ENCODE results near the gene BUD31.
A peak's percentile ranks its signal among the peaks of the same experiment; 100 is the strongest.
"Not testable (repeated sequence)": the region's sequence is repeated elsewhere in the genome, so short reads cannot be mapped to it uniquely, and the experiment has no call there.

Gene BUD31

DNA sequence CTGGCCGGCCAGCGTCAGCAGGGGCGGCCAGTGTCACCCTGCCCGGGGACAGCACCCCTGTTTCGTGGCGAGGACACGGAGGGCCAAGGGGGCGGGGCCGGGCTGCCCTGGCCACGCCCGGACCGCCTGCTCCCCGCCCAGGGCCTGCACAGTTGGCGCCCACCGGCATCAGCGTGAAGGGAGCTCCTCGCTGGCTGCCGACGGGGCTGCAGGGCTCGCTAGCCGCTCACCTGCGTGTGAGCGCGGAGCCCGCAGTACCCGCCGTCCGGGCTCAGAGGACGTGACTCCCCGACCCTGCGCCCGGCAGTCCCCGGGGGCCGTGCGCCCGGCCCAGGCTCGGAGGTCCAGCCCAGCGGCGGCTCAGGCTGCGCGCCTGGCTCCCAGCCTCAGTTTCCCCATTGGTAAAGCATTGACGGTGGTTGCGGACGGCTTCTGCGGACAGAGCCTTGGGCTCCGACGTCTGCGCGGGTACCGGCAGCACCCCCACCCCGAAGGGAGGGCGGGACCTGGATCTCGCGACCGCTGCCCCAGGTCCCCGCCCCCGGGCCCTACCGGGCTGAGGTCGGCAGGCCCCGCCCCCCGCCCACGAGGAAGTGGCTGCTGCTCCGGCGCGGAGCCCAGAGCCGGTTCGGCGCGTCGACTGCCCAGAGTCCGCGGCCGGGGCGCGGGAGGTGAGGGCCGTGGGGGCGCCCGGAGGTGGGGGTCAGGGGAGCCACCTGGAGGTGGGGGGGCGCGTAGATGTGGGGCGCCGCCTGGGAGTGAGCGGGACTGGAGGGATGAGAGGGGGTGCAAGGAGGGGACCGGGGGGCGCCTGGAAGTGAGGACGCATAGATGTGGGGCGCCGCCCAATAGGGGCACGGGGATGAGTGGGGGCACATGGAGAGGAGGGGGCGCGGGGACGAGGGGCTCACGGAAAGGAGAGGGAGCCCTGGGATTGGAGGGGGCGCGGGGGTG is 34.4 kb upstream of the BUD31 start, which contains the start of gene ARPC1B:
TSS of gene ARPC1B (plus strand) at position 620 of the 954 bp plus-strand sequence. CDS start 10,985 bp downstream, outside the sequence.
- H3K27ac ChIP-seq: peak within 1 kb of the TSS; percentile 31

DNA sequence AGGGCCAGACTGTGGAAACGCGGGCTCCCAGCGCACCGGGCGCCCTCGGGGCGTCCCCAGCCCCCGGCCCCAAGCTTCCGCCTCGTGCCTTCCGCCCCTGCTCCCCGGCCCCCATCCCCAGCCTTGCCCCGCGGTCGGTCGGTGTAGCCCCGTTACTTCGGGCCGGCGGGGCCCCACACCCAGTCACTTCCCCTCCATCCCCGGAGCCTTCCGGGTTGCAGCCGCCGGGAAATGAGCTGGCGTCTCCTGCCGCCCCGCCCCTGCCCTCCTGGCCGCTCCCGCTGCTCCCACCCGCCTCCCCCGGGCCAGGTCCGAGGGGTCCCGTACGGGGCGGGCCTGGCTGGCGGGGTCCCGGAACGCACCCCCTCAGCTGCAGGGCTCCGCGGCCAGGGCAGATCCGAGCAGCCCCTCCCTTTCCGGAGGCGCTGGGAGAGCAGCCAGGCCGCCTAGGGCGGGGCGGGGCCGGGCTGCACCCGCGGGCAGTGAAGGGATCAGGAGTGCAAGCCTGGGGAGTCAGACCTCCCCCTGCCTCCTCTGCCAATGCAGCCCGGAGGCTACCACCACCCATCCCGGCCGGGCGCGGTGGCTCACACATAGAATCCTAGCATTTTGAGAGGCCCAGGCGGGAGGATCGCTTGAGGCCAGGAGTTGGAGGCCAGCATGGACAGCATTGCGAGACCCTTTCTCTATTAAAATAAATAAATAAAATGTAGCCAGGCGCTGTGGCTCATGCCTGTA is 33.5 kb upstream of the BUD31 start:
- Histone ChIP-seq H4K20me1 (ENCODE audit: insufficient read depth) (no peaks in the 10 kb centered on the region), H3K27me3 (ENCODE audit: insufficient read depth, low read depth) (no peaks in the 10 kb centered on the region), H3K4me2 (peak overlapping the region; percentile 70), H3K79me2 (ENCODE audit: insufficient read depth, low read depth) (peaks cover 53% of the 10 kb centered on the region), H2AFZ (ENCODE audit: low read depth) (peak overlapping the region; percentile 5), H3K27ac (peak overlapping the region; percentile 31), H3K4me3 (IDR thresholded peaks at IDR 0.05; ENCODE audit: insufficient read depth, low read depth, low read length) (no peak overlapping the region), H3K4me1 (ENCODE audit: low read depth, poor library complexity, severe bottlenecking) (peaks cover 49% of the 10 kb centered on the region), H3K36me3 (ENCODE audit: insufficient read depth) (peaks cover 5% of the 10 kb centered on the region; the same call in 1 of the 2 replicates), H3K9ac (peak overlapping the region; percentile 39)
- TF ChIP-seq CTCF (conservative IDR thresholded peaks at IDR 0.05; ENCODE audit: low read depth, low read length): no peak

More for the DNA sequence above, 34.4 kb upstream of the BUD31 start, which contains the start of gene ARPC1B:
- Histone ChIP-seq H2AFZ (ENCODE audit: low read depth) (peak within 1 kb of the TSS; percentile 88), H3K4me2 (peak within 1 kb of the TSS; percentile 76), H4K20me1 (ENCODE audit: insufficient read depth) (no peaks in the 10 kb centered on the region), H3K4me1 (ENCODE audit: low read depth, poor library complexity, severe bottlenecking) (peaks cover 41% of the 10 kb centered on the region), H3K4me3 (IDR thresholded peaks at IDR 0.05; ENCODE audit: insufficient read depth, low read depth, low read length) (no peak within 1 kb of the TSS), H3K9ac (peak within 1 kb of the TSS; percentile 39), H3K27me3 (ENCODE audit: insufficient read depth, low read depth) (no peaks in the 10 kb centered on the region), H3K36me3 (ENCODE audit: insufficient read depth) (peaks cover 5% of the 10 kb centered on the region; the same call in 1 of the 2 replicates), H3K79me2 (ENCODE audit: insufficient read depth, low read depth) (peaks cover 46% of the 10 kb centered on the region)
- no peak for TF ChIP-seq CTCF (conservative IDR thresholded peaks at IDR 0.05; ENCODE audit: low read depth, low read length)

DNA sequence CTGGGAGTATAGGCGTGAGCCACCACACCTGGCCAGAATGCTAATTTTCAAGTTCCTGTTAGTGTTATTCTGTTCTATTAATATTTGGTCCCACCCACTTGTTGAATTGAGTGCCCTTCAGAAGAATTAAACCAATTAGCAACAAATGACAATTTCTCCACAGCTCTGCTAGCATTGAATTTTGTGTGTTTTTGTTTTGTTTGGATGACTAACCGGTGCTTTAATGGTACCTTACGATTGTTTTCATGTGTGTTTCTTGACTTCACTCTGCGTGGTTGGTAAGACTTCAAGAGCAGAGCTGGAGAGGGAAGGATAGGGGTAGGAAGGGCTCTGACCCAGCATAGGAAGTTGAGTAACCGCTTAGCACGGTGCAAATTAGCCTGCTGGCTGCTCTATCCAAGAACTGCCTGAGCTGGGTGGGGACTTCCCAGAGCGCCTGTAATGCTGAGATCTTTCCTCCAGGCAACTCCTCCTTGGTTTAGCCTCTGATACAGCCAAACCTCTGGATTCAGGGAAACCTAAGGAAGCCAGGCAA is 29.7 kb upstream of the BUD31 start:
- no peak overlapping the region for H3K4me3 ChIP-seq (IDR thresholded peaks at IDR 0.05; ENCODE audit: insufficient read depth, low read depth, low read length)
- H3K27me3 ChIP-seq (ENCODE audit: insufficient read depth, low read depth): no peaks in the 10 kb centered on the region
- no peak for TF ChIP-seq CTCF (conservative IDR thresholded peaks at IDR 0.05; ENCODE audit: low read depth, low read length)
- peaks cover 84% of the 10 kb centered on the region for H3K79me2 ChIP-seq (ENCODE audit: insufficient read depth, low read depth)
- no peak overlapping the region for H2AFZ ChIP-seq (ENCODE audit: low read depth)
- H3K9ac ChIP-seq: no peak overlapping the region
- H3K4me2 ChIP-seq: peak overlapping the region; percentile 92
- peak overlapping the region; percentile 85 for H3K27ac ChIP-seq
- H3K36me3 ChIP-seq (ENCODE audit: insufficient read depth): peaks cover 5% of the 10 kb centered on the region; the same call in 1 of the 2 replicates
- H3K4me1 ChIP-seq (ENCODE audit: low read depth, poor library complexity, severe bottlenecking): peaks cover 70% of the 10 kb centered on the region
- no peaks in the 10 kb centered on the region for H4K20me1 ChIP-seq (ENCODE audit: insufficient read depth)

DNA sequence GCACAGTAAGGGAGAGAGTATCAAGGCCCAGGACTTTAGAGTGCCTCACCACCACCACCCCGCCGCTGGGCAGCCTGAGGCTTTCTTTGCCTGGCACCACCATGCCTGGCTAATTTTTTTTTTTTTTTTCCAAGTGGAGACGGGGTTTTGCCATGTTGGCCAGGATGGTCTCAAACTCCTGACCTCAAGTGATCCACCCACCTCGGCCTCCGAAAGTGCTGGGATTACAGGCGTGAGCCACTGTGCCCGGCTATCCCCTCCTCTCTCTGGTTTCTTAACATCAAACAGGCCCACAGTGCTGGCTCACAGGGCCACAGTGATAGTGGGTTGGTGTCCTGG is 29.1 kb upstream of the BUD31 start:
- H3K27me3 ChIP-seq (ENCODE audit: insufficient read depth, low read depth); H3K4me3 ChIP-seq (IDR thresholded peaks at IDR 0.05; ENCODE audit: insufficient read depth, low read depth, low read length); H4K20me1 ChIP-seq (ENCODE audit: insufficient read depth); H2AFZ ChIP-seq (ENCODE audit: low read depth); H3K36me3 ChIP-seq (ENCODE audit: insufficient read depth); H3K9ac ChIP-seq: not testable (repeated sequence)
- Histone ChIP-seq H3K4me2 (peak overlapping the region; percentile 92), H3K27ac (peak overlapping the region; percentile 85), H3K4me1 (ENCODE audit: low read depth, poor library complexity, severe bottlenecking) (peaks cover 70% of the 10 kb centered on the region), H3K79me2 (ENCODE audit: insufficient read depth, low read depth) (peaks cover 87% of the 10 kb centered on the region)

Measured in KMS-11 (cell line).